ENCODE measurements around the gene PFN3.

GRCh38 chr5:177382423-177383029 is 17.9 kb downstream of the PFN3 start:
- peak; percentile 37 for TF ChIP-seq CTCF (IDR thresholded peaks at IDR 0.05; ENCODE audit: low read depth, low read length, poor library complexity, severe bottlenecking)
- TF ChIP-seq EZH2phosphoT487 (IDR thresholded peaks at IDR 0.05; ENCODE audit: borderline replicate concordance, low read length): no peak

All from DOHH2 (cell line).